Duodenal mucosa (tissue), 2 donors: ENCODE measurements around the gene ALPG.
"Not testable (repeated sequence)": the region's sequence is repeated elsewhere in the genome, so short reads cannot be mapped to it uniquely, and the experiment has no call there.

Experiments
- H3K27ac ChIP-seq: one replicate; pipeline ENCODE4 v1.7.0; 2013; ENCODE audit warnings: low read depth, low read length
- H3K27me3 ChIP-seq, 2 donors: one replicate each; pipeline ENCODE4 v1.7.0; 2013; ENCODE audit warnings: low read length in 2 of 2, control low read depth in 1 of 2; ENCODE audit not compliant: insufficient read depth in 2 of 2, control insufficient read depth in 1 of 2
- H3K36me3 ChIP-seq, 2 donors: one replicate each; pipeline ENCODE4 v1.7.0; 2013; ENCODE audit warnings: low read length in 2 of 2, control low read depth in 1 of 2; ENCODE audit not compliant: insufficient read depth in 2 of 2, control insufficient read depth in 1 of 2
- H3K4me1 ChIP-seq, 2 donors: one replicate each; pipeline ENCODE4 v1.7.0; 2013; ENCODE audit warnings: low read length in 2 of 2, control low read depth in 1 of 2; ENCODE audit not compliant: insufficient read depth in 2 of 2, control insufficient read depth in 1 of 2
- H3K4me3 ChIP-seq, 2 donors: one replicate each; pipeline ENCODE4 v1.7.0; 2013; ENCODE audit warnings: low read length in 2 of 2, low read depth in 1 of 2
- H3K9ac ChIP-seq, 2 donors: one replicate each; pipeline ENCODE4 v1.7.0; 2013; ENCODE audit warnings: low read length in 2 of 2, low read depth in 1 of 2
- H3K9me3 ChIP-seq, 2 donors: one replicate each; pipeline ENCODE4 v1.7.0; 2013; ENCODE audit warnings: low read length in 2 of 2, control low read depth in 1 of 2; ENCODE audit not compliant: control insufficient read depth in 1 of 2

The ALPG gene

DNA sequence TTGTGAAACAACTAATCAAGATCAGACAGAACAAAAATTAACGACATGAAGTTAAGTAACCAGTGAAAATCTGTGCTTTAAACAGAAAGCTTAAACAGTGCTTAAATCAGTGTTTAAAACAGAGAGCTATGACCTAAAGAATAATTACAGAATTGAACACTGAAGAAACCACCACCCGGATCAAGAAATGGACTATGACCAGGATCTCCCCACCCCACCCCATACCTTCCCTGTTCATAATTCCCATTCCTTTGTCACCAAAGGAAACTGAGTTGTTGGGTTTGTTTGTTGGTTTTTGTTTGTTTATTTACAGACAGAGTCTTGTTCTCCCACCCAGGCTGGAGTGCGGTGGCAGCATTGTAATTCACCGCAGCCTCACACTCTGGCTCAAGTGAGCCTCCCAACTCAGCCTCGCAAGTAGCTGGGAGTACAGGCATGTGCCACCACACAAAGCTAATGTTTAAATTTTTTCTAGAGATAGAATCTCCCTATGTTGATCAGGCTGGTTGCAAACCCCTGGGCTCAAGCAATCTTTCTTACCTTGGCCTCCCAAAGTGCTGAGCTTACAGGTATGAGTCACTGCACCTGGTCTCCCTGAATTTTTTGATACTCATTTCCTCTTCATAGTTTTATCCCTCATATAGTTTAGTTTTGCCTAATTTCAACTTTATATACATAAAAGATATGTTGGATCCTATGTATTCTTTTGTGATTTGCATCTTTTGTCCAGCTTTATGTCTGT lies 8.2 kb upstream of the ALPG start:
- H3K36me3 ChIP-seq: no peaks in the 10 kb centered on the region
- no peak overlapping the region for H3K27ac ChIP-seq
- H3K9ac ChIP-seq: no peak overlapping the region
- peaks cover 0 to 5% of the 10 kb centered on the region in 2 donors for H3K4me1 ChIP-seq
- H3K4me3 ChIP-seq: no peak overlapping the region
- H3K9me3 ChIP-seq: no peaks in the 10 kb centered on the region
- H3K27me3 ChIP-seq: no peaks in the 10 kb centered on the region

- Histone ChIP-seq H3K9me3 (no peaks in the 10 kb centered on the region), H3K9ac (no peak overlapping the region), H3K27ac (no peak overlapping the region), H3K27me3 (no peaks in the 10 kb centered on the region), H3K4me3 (no peak overlapping the region), H3K4me1 (peaks cover 0 to 5% of the 10 kb centered on the region in 2 donors), H3K36me3 (no peaks in the 10 kb centered on the region)
Observed at GRCh38 chr2:232400256-232401015, 6.2 kb upstream of the ALPG start.

GRCh38 chr2:232402518-232402917 lies 4.1 kb upstream of the ALPG start:
- no peak overlapping the region for H3K9ac ChIP-seq
- H3K4me3 ChIP-seq: no peak overlapping the region
- no peaks in the 10 kb centered on the region for H3K27me3 ChIP-seq
- no peak overlapping the region for H3K27ac ChIP-seq
- no peaks in the 10 kb centered on the region for H3K9me3 ChIP-seq
- H3K36me3 ChIP-seq: no peaks in the 10 kb centered on the region
- peaks cover 0 to 5% of the 10 kb centered on the region in 2 donors for H3K4me1 ChIP-seq

DNA sequence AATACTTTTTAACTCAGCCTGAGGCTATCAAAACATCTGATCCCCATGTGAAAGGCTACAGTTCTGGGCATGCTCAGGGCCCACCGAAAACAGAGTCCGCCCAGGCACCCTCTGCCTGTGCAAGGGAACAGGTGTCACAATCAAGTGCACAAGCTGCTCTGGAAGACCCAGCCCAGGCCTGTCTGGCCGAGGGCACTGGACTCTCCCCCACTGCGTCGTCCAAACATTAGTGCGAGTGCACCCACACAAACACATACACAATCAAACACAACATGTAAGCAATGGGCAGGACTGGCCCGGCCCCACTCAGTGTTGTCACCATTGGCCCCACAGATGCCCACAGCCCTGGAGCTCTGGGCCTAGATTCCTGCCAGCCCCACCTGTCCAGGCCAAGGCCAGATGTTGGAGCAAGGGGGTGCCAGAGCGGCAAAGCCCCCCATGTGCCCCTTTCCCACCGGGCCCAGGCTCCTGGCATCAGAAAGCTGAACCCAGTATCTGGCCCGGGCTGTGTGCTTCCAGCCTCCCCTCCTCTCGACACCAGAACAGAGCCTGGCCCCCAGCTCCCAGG lies 617 bp upstream of the ALPG start:
- H3K9ac ChIP-seq: no peak overlapping the region
- H3K4me1 ChIP-seq: peaks cover 0 to 15% of the 10 kb centered on the region in 2 donors
- no peaks in the 10 kb centered on the region for H3K9me3 ChIP-seq

GRCh38 chr2:232407428-232408150 lies 945 bp downstream of the ALPG start:
- H3K36me3 ChIP-seq, H3K27me3 ChIP-seq, H3K9ac ChIP-seq, H3K9me3 ChIP-seq, H3K4me3 ChIP-seq, H3K27ac ChIP-seq: not testable (repeated sequence)
- H3K4me1 ChIP-seq: peaks cover 0 to 10% of the 10 kb centered on the region in 2 donors

More for the DNA sequence above, 617 bp upstream of the ALPG start:
- H3K36me3 ChIP-seq: no peaks in the 10 kb centered on the region
- H3K27ac ChIP-seq: no peak overlapping the region
- no peak overlapping the region for H3K4me3 ChIP-seq
- no peaks in the 10 kb centered on the region for H3K27me3 ChIP-seq

- not testable (repeated sequence) for H3K27me3 ChIP-seq, H3K36me3 ChIP-seq, H3K4me3 ChIP-seq, H3K4me1 ChIP-seq, H3K27ac ChIP-seq, H3K9ac ChIP-seq, H3K9me3 ChIP-seq
Observed at GRCh38 chr2:232408269-232408668, 1.6 kb downstream of the ALPG start.

GRCh38 chr2:232409617-232410016 lies 3.0 kb downstream of the ALPG start:
- H3K4me1 ChIP-seq, H3K27me3 ChIP-seq, H3K27ac ChIP-seq, H3K4me3 ChIP-seq, H3K9ac ChIP-seq, H3K9me3 ChIP-seq, H3K36me3 ChIP-seq: not testable (repeated sequence)

GRCh38 chr2:232410238-232410900 lies 3.7 kb downstream of the ALPG start:
- Histone ChIP-seq H3K9me3 (no peaks in the 10 kb centered on the region), H3K27ac (no peak overlapping the region), H3K36me3 (no peaks in the 10 kb centered on the region), H3K4me1 (peaks cover 0 to 10% of the 10 kb centered on the region in 2 donors), H3K9ac (no peak overlapping the region), H3K27me3 (peaks cover 0 to 3% of the 10 kb centered on the region in 2 donors), H3K4me3 (no peak overlapping the region)

DNA sequence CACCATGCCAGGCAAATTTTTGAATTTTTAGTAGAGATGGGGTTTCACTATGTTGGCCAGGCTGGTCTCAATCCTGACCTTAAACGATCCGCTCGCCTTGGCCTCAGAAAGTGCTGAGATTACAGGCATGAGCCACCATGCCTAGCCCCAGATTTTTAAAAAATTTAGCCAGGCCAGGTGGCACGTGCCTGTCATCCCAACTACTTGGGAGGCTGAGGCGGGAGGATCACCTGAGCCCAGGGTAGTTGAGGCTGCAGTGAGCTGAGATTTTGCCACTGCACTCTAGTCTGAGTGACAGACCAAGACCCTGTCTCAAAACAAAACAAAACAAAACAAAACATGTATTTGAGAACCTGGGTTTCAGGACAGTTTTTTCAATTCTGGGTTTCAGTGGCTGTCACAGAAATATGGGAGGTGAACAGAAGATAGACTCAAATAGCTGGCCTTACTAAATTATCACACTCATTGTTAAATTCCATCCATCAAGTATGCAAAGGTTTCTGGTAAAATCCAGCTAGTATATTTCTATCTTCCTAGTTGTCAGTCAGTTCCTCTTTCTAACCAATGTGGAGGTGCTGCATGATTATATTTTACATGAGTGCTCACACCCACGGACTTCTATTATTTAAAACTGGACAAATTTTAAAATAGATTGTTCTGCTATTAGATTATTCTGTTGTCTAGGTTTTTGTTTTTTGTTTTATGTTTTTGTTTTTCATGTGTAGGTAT lies 5.4 kb downstream of the ALPG start:
- H3K9ac ChIP-seq: no peak overlapping the region
- H3K4me3 ChIP-seq: no peak overlapping the region
- peaks cover 3 to 9% of the 10 kb centered on the region in 2 donors for H3K27me3 ChIP-seq
- H3K36me3 ChIP-seq: no peaks in the 10 kb centered on the region
- no peak overlapping the region for H3K27ac ChIP-seq
- H3K9me3 ChIP-seq: no peaks in the 10 kb centered on the region
- peaks cover 0 to 10% of the 10 kb centered on the region in 2 donors for H3K4me1 ChIP-seq
